Fibroblast of villous mesenchyme (primary cell): ENCODE results near the gene ZC3H11A. TPM values are rescaled to one million over a fixed set of nuclear protein-coding genes. Genes with fewer than 3 reads are reported as not detected.

ENCODE experiments used
- DNase-seq: peaks from one replicate; pipeline ENCODE4 v3.0.0-alpha.2; 2010; ENCODE audit warnings: low read depth
- H3K4me3 ChIP-seq: 2 replicates; pipeline ENCODE4 v1.5.1; 2011; ENCODE audit warnings: low read depth, mild to moderate bottlenecking, low read length
- CTCF ChIP-seq: IDR thresholded peaks from 2 replicates; pipeline ENCODE4 v1.5.1; 2012; ENCODE audit warnings: low read depth, mild to moderate bottlenecking, low read length; ENCODE audit not compliant: insufficient read depth
- total RNA-seq: library from RNA; depleted of rRNA; stranded (reverse); fragments of >200 nt; gene quantifications from 2 replicates; pipeline ENCODE4 v1.2.3, GENCODE V29; 2012

Gene ZC3H11A
- total RNA-seq, 1 donor = 128 TPM

GRCh38 chr1:203799157-203799556, 3.7 kb downstream of the ZC3H11A start:
- H3K4me3 ChIP-seq = no peak overlapping the region
- DNase-seq = no peak
- no peak for TF ChIP-seq CTCF

- no peak overlapping the region for H3K4me3 ChIP-seq
- DNase-seq = no peak
- TF ChIP-seq CTCF = no peak
Measured at GRCh38 chr1:203799971-203800370, 4.5 kb downstream of the ZC3H11A start.

- no peak for DNase-seq
- no peak for TF ChIP-seq CTCF
- H3K4me3 ChIP-seq = no peak overlapping the region
Measured at GRCh38 chr1:203805689-203806088, 10.3 kb downstream of the ZC3H11A start.

- TF ChIP-seq CTCF = no peak
- DNase-seq = peak; percentile 96
- no peak overlapping the region for H3K4me3 ChIP-seq
Measured at GRCh38 chr1:203807196-203807595, 11.8 kb downstream of the ZC3H11A start.

GRCh38 chr1:203813581-203814341, 18.3 kb downstream of the ZC3H11A start:
- no peak for DNase-seq
- no peak overlapping the region for H3K4me3 ChIP-seq
- no peak for TF ChIP-seq CTCF

- no peak for DNase-seq
- TF ChIP-seq CTCF = no peak
- no peak overlapping the region for H3K4me3 ChIP-seq
Measured at GRCh38 chr1:203818399-203818798, 23.0 kb downstream of the ZC3H11A start.

- peak; percentile 17 for DNase-seq
- no peak for TF ChIP-seq CTCF
- H3K4me3 ChIP-seq = no peak overlapping the region
Measured at GRCh38 chr1:203823306-203823705, 27.9 kb downstream of the ZC3H11A start.
